Measurements from ENCODE around the gene UNC80.

Gene UNC80

DNA sequence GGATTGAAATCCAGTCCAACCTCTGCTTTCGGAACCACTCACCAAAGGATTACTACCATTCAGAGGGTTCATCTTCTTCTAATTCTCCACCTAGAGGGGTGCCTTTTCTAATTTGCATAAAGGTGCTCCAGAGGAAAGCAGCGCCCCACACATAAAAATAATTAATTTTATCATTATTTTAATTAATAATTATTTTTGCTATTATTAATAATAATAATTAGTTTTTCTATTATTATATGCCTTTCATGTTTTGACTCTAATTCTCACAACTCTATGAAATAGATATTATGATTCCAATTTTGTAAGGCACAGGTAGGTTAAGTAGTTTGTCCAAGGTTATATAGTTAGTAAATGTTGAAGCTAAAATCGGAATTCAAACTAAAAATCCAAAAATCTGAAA is 51.9 kb downstream of the UNC80 start:
- no peak for DNase-seq (ENCODE audit: low read depth)
- TF ChIP-seq CTCF (conservative IDR thresholded peaks at IDR 0.05; ENCODE audit: low read length), result no peak
- H3K4me3 ChIP-seq (ENCODE audit: low read length), result no peak overlapping the region

GRCh38 chr2:209824391-209824790 is 52.8 kb downstream of the UNC80 start:
- DNase-seq (ENCODE audit: low read depth), result no peak
- TF ChIP-seq CTCF (conservative IDR thresholded peaks at IDR 0.05; ENCODE audit: low read length), result no peak
- H3K4me3 ChIP-seq (ENCODE audit: low read length), result no peak overlapping the region

GRCh38 chr2:209830722-209831465 is 59.3 kb downstream of the UNC80 start:
- no peak for DNase-seq (ENCODE audit: low read depth)
- no peak overlapping the region for H3K4me3 ChIP-seq (ENCODE audit: low read length)
- no peak for TF ChIP-seq CTCF (conservative IDR thresholded peaks at IDR 0.05; ENCODE audit: low read length)

DNA sequence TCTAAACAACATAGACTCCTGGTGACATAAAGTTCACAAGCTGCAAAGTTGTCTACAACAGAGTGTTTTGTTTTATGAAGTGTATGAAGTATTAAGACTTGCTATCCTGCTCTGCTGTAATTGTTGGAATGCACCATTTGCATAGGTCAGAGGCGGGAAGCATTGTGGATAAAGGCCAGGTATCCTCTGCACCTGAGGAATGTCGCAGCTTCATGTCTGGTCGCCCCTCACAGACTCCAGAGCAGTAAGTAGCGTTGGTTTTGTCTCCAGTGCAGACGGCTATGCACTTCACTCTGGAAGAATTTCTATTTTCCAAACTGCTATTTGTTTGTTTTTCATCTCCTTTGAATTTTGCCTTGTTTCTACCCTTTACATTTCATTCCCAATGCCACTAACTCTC is 63.1 kb downstream of the UNC80 start:
- H3K4me3 ChIP-seq (ENCODE audit: low read length), result no peak overlapping the region
- no peak for TF ChIP-seq CTCF (conservative IDR thresholded peaks at IDR 0.05; ENCODE audit: low read length)

DNA sequence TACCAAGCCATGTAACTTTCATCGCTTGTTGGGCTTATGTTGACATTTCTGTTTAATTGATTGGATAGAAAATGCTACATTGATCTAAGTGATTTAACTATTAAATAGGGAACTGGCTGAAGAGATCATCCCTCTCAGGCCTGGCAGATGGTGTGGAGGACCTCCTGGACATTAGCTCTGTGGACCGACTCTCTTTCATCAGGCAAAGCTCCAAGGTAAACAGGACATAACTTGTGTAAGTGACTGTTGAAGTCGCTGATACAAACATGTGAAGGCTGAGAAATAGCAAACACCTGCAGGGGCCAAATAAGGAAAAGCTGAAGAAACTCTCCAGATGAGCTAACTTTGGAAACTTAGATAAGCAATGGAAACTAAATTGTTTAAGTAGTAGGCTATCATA is 68.8 kb downstream of the UNC80 start:
- DNase-seq (ENCODE audit: low read depth), result no peak
- H3K4me3 ChIP-seq (ENCODE audit: low read length), result no peak overlapping the region
- TF ChIP-seq CTCF (conservative IDR thresholded peaks at IDR 0.05; ENCODE audit: low read length), result no peak

More for the DNA sequence above, 63.1 kb downstream of the UNC80 start:
- DNase-seq (ENCODE audit: low read depth), result no peak

GRCh38 chr2:209845666-209846065 is 74.0 kb downstream of the UNC80 start:
- TF ChIP-seq CTCF (conservative IDR thresholded peaks at IDR 0.05; ENCODE audit: low read length), result no peak
- no peak overlapping the region for H3K4me3 ChIP-seq (ENCODE audit: low read length)
- no peak for DNase-seq (ENCODE audit: low read depth)

GRCh38 chr2:209864716-209865295 is 93.2 kb downstream of the UNC80 start:
- TF ChIP-seq CTCF (conservative IDR thresholded peaks at IDR 0.05; ENCODE audit: low read length), result no peak
- DNase-seq (ENCODE audit: low read depth), result no peak
- no peak overlapping the region for H3K4me3 ChIP-seq (ENCODE audit: low read length)

Measured in AG10803 (cell line).